WTC11 (cell line): Measurements from ENCODE around the gene CTIF. TPM values are rescaled to one million over a fixed set of nuclear protein-coding genes. Genes with fewer than 3 reads are reported as not detected.

Experiments used
- ATAC-seq: fragments of 200-7000 bp; cut with Tn5 transposase; 2 replicates; pipeline ENCODE4 v1.10.0; 2021; ENCODE audit warnings: mild to moderate bottlenecking, moderate library complexity
- CTCF ChIA-PET: fragments of 300-600 bp; sonication (Branson Sonifier 250); formaldehyde crosslinking; loops from one replicate; lab custom pipeline; 2021; ENCODE audit warnings: antibody characterized with exemption; lab: Charles Lee
- POLR2A ChIA-PET: fragments of 350-600 bp; sonication (Branson Sonifier 250); formaldehyde crosslinking; loops from one replicate; lab custom pipeline; 2021; ENCODE audit warnings: antibody characterized with exemption; lab: Charles Lee
- DNase-seq: peaks from one replicate; pipeline ENCODE4 v3.0.0; 2021; ENCODE audit warnings: low spot score
- H3K27ac Mint-ChIP-seq: 2 replicates; pipeline ENCODE4 v1.8.0; 2021; ENCODE audit warnings: mixed read lengths
- H3K27me3 Mint-ChIP-seq: 2 replicates; pipeline ENCODE4 v1.8.0; 2021; ENCODE audit warnings: low read depth, mild to moderate bottlenecking, moderate library complexity, mixed read lengths
- H3K36me3 Mint-ChIP-seq: 2 replicates; pipeline ENCODE4 v1.8.0; 2021; ENCODE audit warnings: mixed read lengths
- H3K4me1 Mint-ChIP-seq: 2 replicates; pipeline ENCODE4 v1.8.0; 2022; ENCODE audit warnings: mixed read lengths
- H3K4me3 Mint-ChIP-seq: 2 replicates; pipeline ENCODE4 v1.8.0; 2021; ENCODE audit warnings: mild to moderate bottlenecking, moderate library complexity, mixed read lengths
- H3K9me3 Mint-ChIP-seq: 2 replicates; pipeline ENCODE4 v1.8.0; 2021; ENCODE audit warnings: mixed read lengths
- ATF1 ChIP-seq: sonication (generic); formaldehyde crosslinking; IDR thresholded peaks from 2 replicates; pipeline ENCODE4 v1.8.1; 2023; ENCODE audit warnings: mild to moderate bottlenecking, moderate library complexity, missing genetic modification reagents
- CDX4 ChIP-seq: fragments of 250-450 bp; sonication (Bioruptor Pico); IDR thresholded peaks from 2 replicates; pipeline ENCODE4 v1.9.0; 2021; ENCODE audit warnings: moderate library complexity, mild to moderate bottlenecking, inconsistent platforms, borderline replicate concordance
- EMX1 ChIP-seq: fragments of 250-450 bp; sonication (Bioruptor Pico); IDR thresholded peaks from 2 replicates; pipeline ENCODE4 v1.8.0; 2021; ENCODE audit warnings: mild to moderate bottlenecking
- ETV6 ChIP-seq: sonication (generic); formaldehyde crosslinking; IDR thresholded peaks from 2 replicates; pipeline ENCODE4 v1.8.1; 2022; ENCODE audit warnings: mild to moderate bottlenecking, missing genetic modification reagents
- HMGA2 ChIP-seq: fragments of 250-450 bp; sonication (Bioruptor Pico); IDR thresholded peaks from 2 replicates; pipeline ENCODE4 v1.4.0; 2021; ENCODE audit warnings: mild to moderate bottlenecking, moderate library complexity
- KAT7 ChIP-seq: sonication (generic); formaldehyde crosslinking; IDR thresholded peaks from 2 replicates; pipeline ENCODE4 v1.8.1; 2023; ENCODE audit warnings: missing genetic modification reagents, mild to moderate bottlenecking, borderline replicate concordance
- MAX ChIP-seq: sonication (generic); formaldehyde crosslinking; IDR thresholded peaks from 2 replicates; pipeline ENCODE4 v1.8.0; 2022; ENCODE audit warnings: mild to moderate bottlenecking, missing genetic modification reagents
- NFATC4 ChIP-seq: fragments of 250-450 bp; sonication (Bioruptor Pico); IDR thresholded peaks from 2 replicates; pipeline ENCODE4 v1.9.0; 2021; ENCODE audit warnings: mild to moderate bottlenecking
- NFE2L1 ChIP-seq: sonication (generic); formaldehyde crosslinking; IDR thresholded peaks from 2 replicates; pipeline ENCODE4 v1.8.1; 2023; ENCODE audit warnings: missing genetic modification reagents
- NR1H2 ChIP-seq: sonication (generic); formaldehyde crosslinking; IDR thresholded peaks from 2 replicates; pipeline ENCODE4 v1.9.0; 2021; ENCODE audit warnings: mild to moderate bottlenecking, moderate library complexity, missing genetic modification reagents
- OVOL2 ChIP-seq: fragments of 250-450 bp; sonication (Bioruptor Pico); IDR thresholded peaks from 2 replicates; pipeline ENCODE4 v1.9.0; 2021; ENCODE audit warnings: mild to moderate bottlenecking, borderline replicate concordance
- PRRX2 ChIP-seq: fragments of 250-450 bp; sonication (Bioruptor Pico); IDR thresholded peaks from 2 replicates; pipeline ENCODE4 v1.8.0; 2021; ENCODE audit warnings: mild to moderate bottlenecking
- RELA ChIP-seq: sonication (generic); formaldehyde crosslinking; IDR thresholded peaks from 2 replicates; pipeline ENCODE4 v1.8.1; 2022; ENCODE audit warnings: missing genetic modification reagents, mild to moderate bottlenecking, borderline replicate concordance
- RORB ChIP-seq: fragments of 250-450 bp; sonication (Bioruptor Pico); IDR thresholded peaks from 2 replicates; pipeline ENCODE4 v1.9.0; 2021; ENCODE audit warnings: mild to moderate bottlenecking
- STAT6 ChIP-seq: sonication (generic); formaldehyde crosslinking; conservative IDR thresholded peaks from 2 replicates; pipeline ENCODE4 v1.8.1; 2023; ENCODE audit warnings: mild to moderate bottlenecking, low read depth, missing genetic modification reagents, moderate library complexity
- TEAD1 ChIP-seq: sonication (generic); formaldehyde crosslinking; IDR thresholded peaks from 2 replicates; pipeline ENCODE4 v1.8.0; 2022; ENCODE audit warnings: mild to moderate bottlenecking, missing genetic modification reagents
- TEAD4 ChIP-seq: sonication (generic); formaldehyde crosslinking; IDR thresholded peaks from 2 replicates; pipeline ENCODE4 v1.8.0; 2022; ENCODE audit warnings: mild to moderate bottlenecking, missing genetic modification reagents
- TP53 ChIP-seq: sonication (generic); formaldehyde crosslinking; IDR thresholded peaks from 2 replicates; pipeline ENCODE4 v1.8.1; 2023; ENCODE audit warnings: mild to moderate bottlenecking, missing genetic modification reagents
- ZNF219 ChIP-seq: sonication (generic); formaldehyde crosslinking; IDR thresholded peaks from 2 replicates; pipeline ENCODE4 v1.8.0; 2023; ENCODE audit warnings: missing genetic modification reagents, mild to moderate bottlenecking, borderline replicate concordance
- ZNF232 ChIP-seq: sonication (generic); formaldehyde crosslinking; IDR thresholded peaks from 2 replicates; pipeline ENCODE4 v1.8.0; 2022; ENCODE audit warnings: mild to moderate bottlenecking, missing genetic modification reagents
- ZNF317 ChIP-seq: sonication (generic); formaldehyde crosslinking; IDR thresholded peaks from 2 replicates; pipeline ENCODE4 v1.8.1; 2023; ENCODE audit warnings: low read depth, mild to moderate bottlenecking, moderate library complexity, missing genetic modification reagents, borderline replicate concordance
- ZNF396 ChIP-seq: fragments of 250-450 bp; sonication (Bioruptor Pico); IDR thresholded peaks from 2 replicates; pipeline ENCODE4 v1.8.0; 2021; ENCODE audit warnings: mild to moderate bottlenecking, moderate library complexity, borderline replicate concordance
- ZNF416 ChIP-seq: fragments of 250-450 bp; sonication (Bioruptor Pico); IDR thresholded peaks from 2 replicates; pipeline ENCODE4 v1.9.0; 2021; ENCODE audit warnings: mild to moderate bottlenecking, inconsistent platforms
- total RNA-seq: library from RNA; stranded (reverse); gene quantifications from 3 replicates; pipeline ENCODE4 v1.2.3, GENCODE V29; 2021
- TF ChIP-seq, protein P1 (sequence below): sonication (generic); formaldehyde crosslinking; IDR thresholded peaks from 2 replicates; pipeline ENCODE4 v1.8.1; 2022; ENCODE audit warnings: mild to moderate bottlenecking, missing genetic modification reagents, moderate library complexity, borderline replicate concordance
- TF ChIP-seq, protein P2 (sequence below): fragments of 250-450 bp; sonication (Bioruptor Pico); conservative IDR thresholded peaks from 2 replicates; pipeline ENCODE4 v1.9.0; 2021; ENCODE audit warnings: mild to moderate bottlenecking

The CTIF gene
- total RNA-seq, 1 experiment from 2014 or later, result 28.5 TPM

GRCh38 chr18:48672671-48673340 is 134.0 kb downstream of the CTIF start (continued):
- TF ChIP-seq, protein P1, sequence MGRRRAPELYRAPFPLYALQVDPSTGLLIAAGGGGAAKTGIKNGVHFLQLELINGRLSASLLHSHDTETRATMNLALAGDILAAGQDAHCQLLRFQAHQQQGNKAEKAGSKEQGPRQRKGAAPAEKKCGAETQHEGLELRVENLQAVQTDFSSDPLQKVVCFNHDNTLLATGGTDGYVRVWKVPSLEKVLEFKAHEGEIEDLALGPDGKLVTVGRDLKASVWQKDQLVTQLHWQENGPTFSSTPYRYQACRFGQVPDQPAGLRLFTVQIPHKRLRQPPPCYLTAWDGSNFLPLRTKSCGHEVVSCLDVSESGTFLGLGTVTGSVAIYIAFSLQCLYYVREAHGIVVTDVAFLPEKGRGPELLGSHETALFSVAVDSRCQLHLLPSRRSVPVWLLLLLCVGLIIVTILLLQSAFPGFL (CRISPR knock-in tag), result no peak
- TF ChIP-seq NFATC4 (CRISPR knock-in tag) (no peak), RELA (CRISPR knock-in tag) (no peak), TEAD1 (no peak), TEAD4 (CRISPR knock-in tag) (no peak), ZNF219 (CRISPR knock-in tag) (no peak), ZNF416 (CRISPR knock-in tag) (no peak)

- Mint-ChIP-seq H3K27ac (no peak overlapping the region), H3K27me3 (no peaks in the 10 kb centered on the region), H3K9me3 (peaks cover 12% of the 10 kb centered on the region), H3K4me3 (no peak overlapping the region), H3K4me1 (no peaks in the 10 kb centered on the region), H3K36me3 (peaks cover 16% of the 10 kb centered on the region)
- no peak for DNase-seq
- POLR2A ChIA-PET, result no interaction called here
- CTCF ChIA-PET, result interaction anchor here (0.9 to 2.5 kb wide), 3 partner anchors 9 to 565 kb away, joined by 3 to 11 read pairs (median 3); no protein-coding TSS in a partner anchor
- no peak for ATAC-seq
- TF ChIP-seq ETV6 (no peak), CDX4 (no peak), OVOL2 (CRISPR knock-in tag) (no peak), PRRX2 (CRISPR knock-in tag) (no peak), ATF1 (CRISPR knock-in tag) (no peak), KAT7 (no peak), NR1H2 (no peak), EMX1 (CRISPR knock-in tag) (no peak), RORB (CRISPR knock-in tag) (no peak), TP53 (CRISPR knock-in tag) (no peak), HMGA2 (CRISPR knock-in tag) (no peak), ZNF232 (CRISPR knock-in tag) (no peak), MAX (CRISPR knock-in tag) (no peak), ZNF317 (CRISPR knock-in tag) (no peak), ZNF396 (CRISPR knock-in tag) (no peak), NFE2L1 (CRISPR knock-in tag) (no peak), STAT6 (CRISPR knock-in tag) (no peak), TEAD4 (CRISPR knock-in tag) (no peak)
- TF ChIP-seq, protein P2, sequence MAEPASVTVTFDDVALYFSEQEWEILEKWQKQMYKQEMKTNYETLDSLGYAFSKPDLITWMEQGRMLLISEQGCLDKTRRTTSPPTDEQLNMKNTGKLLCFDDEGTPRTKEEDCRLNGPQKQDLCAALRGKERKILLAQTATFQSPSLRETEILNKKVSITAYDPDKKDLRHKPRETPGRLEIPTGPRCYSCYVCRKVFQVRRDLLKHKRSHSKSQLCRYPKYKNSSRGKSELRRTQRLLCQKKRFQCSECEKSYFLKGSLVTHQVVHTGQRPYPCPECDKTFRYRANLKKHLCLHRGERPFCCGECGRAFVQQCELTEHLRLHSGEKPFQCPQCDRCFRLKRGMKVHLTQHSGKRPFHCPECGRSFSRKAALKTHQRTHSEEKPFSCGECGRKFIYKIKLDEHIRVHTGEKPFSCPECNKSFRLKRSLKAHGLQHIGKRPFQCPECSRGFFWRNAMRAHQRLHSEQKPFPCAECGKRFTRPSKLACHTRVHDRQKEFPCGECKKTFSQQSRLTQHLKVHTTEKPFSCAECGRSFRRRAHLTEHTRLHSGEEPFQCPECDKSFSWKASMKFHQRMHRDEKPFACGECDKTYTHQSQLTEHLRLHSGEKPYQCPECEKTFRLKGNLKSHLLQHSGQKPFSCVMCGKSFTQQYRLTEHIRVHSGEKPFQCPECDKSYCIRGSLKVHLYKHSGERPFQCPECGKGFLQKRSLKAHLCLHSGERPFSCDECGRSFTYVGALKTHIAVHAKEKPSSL (CRISPR knock-in tag), result no peak
Measured at GRCh38 chr18:48673456-48673852, 134.6 kb downstream of the CTIF start.
